ENCODE measurements around the gene CACNA2D2.

DNA sequence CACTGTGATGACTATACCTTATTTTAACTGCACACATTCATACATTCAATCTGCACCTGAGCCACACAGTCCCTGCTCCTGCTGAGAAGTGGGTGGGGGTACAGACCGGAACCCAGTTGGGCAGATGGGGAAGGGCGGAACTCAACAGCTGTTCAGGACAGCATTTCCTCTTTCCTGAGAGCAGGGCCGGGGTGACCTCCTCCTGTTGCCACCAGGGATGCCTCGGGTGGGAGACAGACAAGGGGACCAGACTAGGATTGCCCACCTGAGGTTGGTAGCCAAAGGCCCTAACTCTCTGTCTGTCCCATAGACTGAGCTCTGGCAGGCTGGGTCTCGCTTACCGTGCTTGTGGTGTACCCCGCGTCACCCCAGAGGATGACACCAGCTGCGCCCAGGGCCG is 184.8 kb downstream of the CACNA2D2 start:
- TF ChIP-seq, protein P1, sequence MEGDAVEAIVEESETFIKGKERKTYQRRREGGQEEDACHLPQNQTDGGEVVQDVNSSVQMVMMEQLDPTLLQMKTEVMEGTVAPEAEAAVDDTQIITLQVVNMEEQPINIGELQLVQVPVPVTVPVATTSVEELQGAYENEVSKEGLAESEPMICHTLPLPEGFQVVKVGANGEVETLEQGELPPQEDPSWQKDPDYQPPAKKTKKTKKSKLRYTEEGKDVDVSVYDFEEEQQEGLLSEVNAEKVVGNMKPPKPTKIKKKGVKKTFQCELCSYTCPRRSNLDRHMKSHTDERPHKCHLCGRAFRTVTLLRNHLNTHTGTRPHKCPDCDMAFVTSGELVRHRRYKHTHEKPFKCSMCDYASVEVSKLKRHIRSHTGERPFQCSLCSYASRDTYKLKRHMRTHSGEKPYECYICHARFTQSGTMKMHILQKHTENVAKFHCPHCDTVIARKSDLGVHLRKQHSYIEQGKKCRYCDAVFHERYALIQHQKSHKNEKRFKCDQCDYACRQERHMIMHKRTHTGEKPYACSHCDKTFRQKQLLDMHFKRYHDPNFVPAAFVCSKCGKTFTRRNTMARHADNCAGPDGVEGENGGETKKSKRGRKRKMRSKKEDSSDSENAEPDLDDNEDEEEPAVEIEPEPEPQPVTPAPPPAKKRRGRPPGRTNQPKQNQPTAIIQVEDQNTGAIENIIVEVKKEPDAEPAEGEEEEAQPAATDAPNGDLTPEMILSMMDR (tag by site-specific recombination; IDR thresholded peaks at IDR 0.05): no peak
- TF ChIP-seq, protein P2, sequence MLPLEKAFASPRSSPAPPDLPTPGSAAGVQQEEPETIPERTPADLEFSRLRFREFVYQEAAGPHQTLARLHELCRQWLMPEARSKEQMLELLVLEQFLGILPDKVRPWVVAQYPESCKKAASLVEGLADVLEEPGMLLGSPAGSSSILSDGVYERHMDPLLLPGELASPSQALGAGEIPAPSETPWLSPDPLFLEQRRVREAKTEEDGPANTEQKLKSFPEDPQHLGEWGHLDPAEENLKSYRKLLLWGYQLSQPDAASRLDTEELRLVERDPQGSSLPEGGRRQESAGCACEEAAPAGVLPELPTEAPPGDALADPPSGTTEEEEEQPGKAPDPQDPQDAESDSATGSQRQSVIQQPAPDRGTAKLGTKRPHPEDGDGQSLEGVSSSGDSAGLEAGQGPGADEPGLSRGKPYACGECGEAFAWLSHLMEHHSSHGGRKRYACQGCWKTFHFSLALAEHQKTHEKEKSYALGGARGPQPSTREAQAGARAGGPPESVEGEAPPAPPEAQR (tag by site-specific recombination; IDR thresholded peaks at IDR 0.05): no peak
- TF ChIP-seq, protein P3, sequence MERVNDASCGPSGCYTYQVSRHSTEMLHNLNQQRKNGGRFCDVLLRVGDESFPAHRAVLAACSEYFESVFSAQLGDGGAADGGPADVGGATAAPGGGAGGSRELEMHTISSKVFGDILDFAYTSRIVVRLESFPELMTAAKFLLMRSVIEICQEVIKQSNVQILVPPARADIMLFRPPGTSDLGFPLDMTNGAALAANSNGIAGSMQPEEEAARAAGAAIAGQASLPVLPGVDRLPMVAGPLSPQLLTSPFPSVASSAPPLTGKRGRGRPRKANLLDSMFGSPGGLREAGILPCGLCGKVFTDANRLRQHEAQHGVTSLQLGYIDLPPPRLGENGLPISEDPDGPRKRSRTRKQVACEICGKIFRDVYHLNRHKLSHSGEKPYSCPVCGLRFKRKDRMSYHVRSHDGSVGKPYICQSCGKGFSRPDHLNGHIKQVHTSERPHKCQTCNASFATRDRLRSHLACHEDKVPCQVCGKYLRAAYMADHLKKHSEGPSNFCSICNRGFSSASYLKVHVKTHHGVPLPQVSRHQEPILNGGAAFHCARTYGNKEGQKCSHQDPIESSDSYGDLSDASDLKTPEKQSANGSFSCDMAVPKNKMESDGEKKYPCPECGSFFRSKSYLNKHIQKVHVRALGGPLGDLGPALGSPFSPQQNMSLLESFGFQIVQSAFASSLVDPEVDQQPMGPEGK (tag by site-specific recombination; IDR thresholded peaks at IDR 0.05): no peak
- TF ChIP-seq, protein P4, sequence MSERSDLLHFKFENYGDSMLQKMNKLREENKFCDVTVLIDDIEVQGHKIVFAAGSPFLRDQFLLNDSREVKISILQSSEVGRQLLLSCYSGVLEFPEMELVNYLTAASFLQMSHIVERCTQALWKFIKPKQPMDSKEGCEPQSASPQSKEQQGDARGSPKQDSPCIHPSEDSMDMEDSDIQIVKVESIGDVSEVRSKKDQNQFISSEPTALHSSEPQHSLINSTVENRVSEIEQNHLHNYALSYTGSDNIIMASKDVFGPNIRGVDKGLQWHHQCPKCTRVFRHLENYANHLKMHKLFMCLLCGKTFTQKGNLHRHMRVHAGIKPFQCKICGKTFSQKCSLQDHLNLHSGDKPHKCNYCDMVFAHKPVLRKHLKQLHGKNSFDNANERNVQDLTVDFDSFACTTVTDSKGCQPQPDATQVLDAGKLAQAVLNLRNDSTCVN (tag by site-specific recombination; optimal IDR thresholded peaks at IDR 0.05): no peak
- TF ChIP-seq YY1 (tag by site-specific recombination; IDR thresholded peaks at IDR 0.05) (no peak), ZNF24 (tag by site-specific recombination; IDR thresholded peaks at IDR 0.05) (no peak), TCF7L2 (IDR thresholded peaks at IDR 0.05; ENCODE audit: borderline replicate concordance, low read depth, low read length) (no peak)
- TF ChIP-seq, protein P5, sequence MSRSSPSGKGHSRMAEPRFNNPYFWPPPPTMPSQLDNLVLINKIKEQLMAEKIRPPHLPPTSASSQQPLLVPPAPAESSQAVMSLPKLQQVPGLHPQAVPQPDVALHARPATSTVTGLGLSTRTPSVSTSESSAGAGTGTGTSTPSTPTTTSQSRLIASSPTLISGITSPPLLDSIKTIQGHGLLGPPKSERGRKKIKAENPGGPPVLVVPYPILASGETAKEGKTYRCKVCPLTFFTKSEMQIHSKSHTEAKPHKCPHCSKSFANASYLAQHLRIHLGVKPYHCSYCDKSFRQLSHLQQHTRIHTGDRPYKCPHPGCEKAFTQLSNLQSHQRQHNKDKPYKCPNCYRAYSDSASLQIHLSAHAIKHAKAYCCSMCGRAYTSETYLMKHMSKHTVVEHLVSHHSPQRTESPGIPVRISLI (tag by site-specific recombination; IDR thresholded peaks at IDR 0.05): no peak

Measured in HEK293 (cell line).